MCF 10A (cell line): ENCODE data around the gene SQOR. TPM values are rescaled to one million over a fixed set of nuclear protein-coding genes. Genes with fewer than 3 reads are reported as not detected.

ENCODE experiments used
- BruUV-seq: library from RNA; stranded (reverse); fragments of 400-500 nt; replicated peaks from 2 replicates; lab custom pipeline; 2021; lab: Mats Ljungman, UMichigan
- CTCF ChIA-PET: fragments of 300-600 bp; sonication (Branson Sonifier 250); formaldehyde crosslinking; extraction: SDS; loops from one replicate; lab custom pipeline; 2021; ENCODE audit warnings: antibody characterized with exemption, inconsistent platforms; lab: Yijun Ruan, JAX
- POLR2A ChIA-PET: fragments of 300-600, 350-650 bp; sonication (Branson Sonifier 250); formaldehyde crosslinking; extraction: SDS; loops from one replicate; lab custom pipeline; 2020; ENCODE audit warnings: antibody characterized with exemption, inconsistent platforms; lab: Yijun Ruan, JAX
- DNase-seq: peaks from one replicate; pipeline ENCODE4 v3.0.0-alpha.2; 2018; ENCODE audit not compliant: unreplicated experiment
- H3K27ac Mint-ChIP-seq: one replicate; pipeline ENCODE4 v1.8.0; 2022; ENCODE audit warnings: mild to moderate bottlenecking, low read depth, mixed read lengths; ENCODE audit not compliant: unreplicated experiment
- H3K27me3 Mint-ChIP-seq: one replicate; pipeline ENCODE4 v1.8.0; 2022; ENCODE audit warnings: mixed read lengths; ENCODE audit not compliant: insufficient read depth, unreplicated experiment
- H3K36me3 Mint-ChIP-seq: one replicate; pipeline ENCODE4 v1.8.0; 2022; ENCODE audit warnings: mild to moderate bottlenecking, moderate library complexity, mixed read lengths; ENCODE audit not compliant: insufficient read depth, unreplicated experiment
- H3K4me1 Mint-ChIP-seq: one replicate; pipeline ENCODE4 v1.8.0; 2022; ENCODE audit warnings: mixed read lengths; ENCODE audit not compliant: insufficient read depth, unreplicated experiment
- H3K4me3 Mint-ChIP-seq: one replicate; pipeline ENCODE4 v1.8.0; 2022; ENCODE audit warnings: mild to moderate bottlenecking, moderate library complexity, mixed read lengths; ENCODE audit not compliant: unreplicated experiment
- H3K9me3 Mint-ChIP-seq: one replicate; pipeline ENCODE4 v1.8.0; 2022; ENCODE audit warnings: mixed read lengths; ENCODE audit not compliant: unreplicated experiment
- CTCF ChIP-seq: fragments of 200-600 bp; IDR thresholded peaks from one replicate; pipeline ENCODE4 v1.8.0; 2022; ENCODE audit warnings: antibody characterized with exemption, mild to moderate bottlenecking; ENCODE audit not compliant: unreplicated experiment
- intact Hi-C: fragments of 100-400 bp; cut with micrococcal nuclease; formaldehyde crosslinking; loops from 2 replicates; pipeline ENCODE4 v1.14.1; 2022
- total RNA-seq: library from RNA; stranded (reverse); gene quantifications from 2 replicates; pipeline ENCODE4 v1.2.3, GENCODE V29; 2022

The SQOR gene
- total RNA-seq, 1 experiment from 2014 or later = 75.0 TPM

- POLR2A ChIA-PET = interaction anchor here (1.2 to 1.5 kb wide), 2 partner anchors 9 to 14 kb away, joined by 3 to 4 read pairs; no protein-coding TSS in a partner anchor
- no peak for TF ChIP-seq CTCF
- Mint-ChIP-seq H3K4me1 (peaks cover 10% of the 10 kb centered on the region), H3K36me3 (peaks cover 60% of the 10 kb centered on the region), H3K4me3 (no peak overlapping the region), H3K27ac (no peak overlapping the region), H3K27me3 (no peaks in the 10 kb centered on the region), H3K9me3 (no peaks in the 10 kb centered on the region)
- BruUV-seq = no TSS peak
- CTCF ChIA-PET = interaction anchor here (1.5 kb wide), 1 partner anchor 19 kb away, joined by 3 read pairs; no protein-coding TSS in a partner anchor
- intact Hi-C loops = no loop called here
- DNase-seq = no peak
Measured at GRCh38 chr15:45662375-45662774, 27.5 kb downstream of the SQOR start.

- ChIA-PET POLR2A (no interaction called here), CTCF (interaction anchor here (1.2 to 1.3 kb wide), 2 partner anchors 39 to 51 kb away, joined by 3 to 4 read pairs; no protein-coding TSS in a partner anchor)
- H3K27ac Mint-ChIP-seq = no peak overlapping the region
- H3K9me3 Mint-ChIP-seq = no peaks in the 10 kb centered on the region
- DNase-seq = no peak
- peaks cover 5% of the 10 kb centered on the region for H3K4me1 Mint-ChIP-seq
- H3K4me3 Mint-ChIP-seq = no peak overlapping the region
- no TSS peak for BruUV-seq
- H3K27me3 Mint-ChIP-seq = no peaks in the 10 kb centered on the region
- intact Hi-C loops = no loop called here
- H3K36me3 Mint-ChIP-seq = peaks cover 77% of the 10 kb centered on the region
- no peak for TF ChIP-seq CTCF
Measured at GRCh38 chr15:45664451-45664850, 29.6 kb downstream of the SQOR start.

- DNase-seq = no peak
- H3K9me3 Mint-ChIP-seq = no peaks in the 10 kb centered on the region
- no TSS peak for BruUV-seq
- H3K4me3 Mint-ChIP-seq = no peak overlapping the region
- no peak for TF ChIP-seq CTCF
- no peaks in the 10 kb centered on the region for H3K27me3 Mint-ChIP-seq
- ChIA-PET CTCF (interaction anchor here (0.6 to 1.2 kb wide), 2 partner anchors 38 to 41 kb away, joined by 3 to 4 read pairs; no protein-coding TSS in a partner anchor), POLR2A (no interaction called here)
- intact Hi-C loops = no loop called here
- no peak overlapping the region for H3K27ac Mint-ChIP-seq
- no peaks in the 10 kb centered on the region for H3K4me1 Mint-ChIP-seq
- H3K36me3 Mint-ChIP-seq = peaks cover 76% of the 10 kb centered on the region
Measured at GRCh38 chr15:45665261-45665660, 30.4 kb downstream of the SQOR start.

- DNase-seq = no peak
- Mint-ChIP-seq H3K27me3 (no peaks in the 10 kb centered on the region), H3K9me3 (no peaks in the 10 kb centered on the region), H3K4me3 (no peak overlapping the region), H3K36me3 (peaks cover 75% of the 10 kb centered on the region), H3K4me1 (no peaks in the 10 kb centered on the region), H3K27ac (no peak overlapping the region)
- ChIA-PET POLR2A (interaction anchor here (0.6 kb wide), 1 partner anchor 202 kb away, joined by 3 read pairs; no protein-coding TSS in a partner anchor), CTCF (interaction anchor here (0.6 kb wide), 1 partner anchor 15 kb away, joined by 3 read pairs; no protein-coding TSS in a partner anchor)
- intact Hi-C loops = no loop called here
- BruUV-seq = no TSS peak
- no peak for TF ChIP-seq CTCF
Measured at GRCh38 chr15:45666119-45666875, 31.5 kb downstream of the SQOR start.
